Glutamatergic neuron (in vitro differentiated cells): ENCODE measurements around the gene ASPA. TPM values are rescaled to one million over a fixed set of nuclear protein-coding genes. Genes with fewer than 3 reads are reported as not detected.

ENCODE experiments used
- DNase-seq: peaks from one replicate; pipeline ENCODE4 v3.0.0; 2022
- H3K27ac Mint-ChIP-seq: one replicate; pipeline ENCODE4 v1.8.0; 2020; ENCODE audit warnings: mild to moderate bottlenecking, mixed read lengths, inconsistent platforms; ENCODE audit not compliant: unreplicated experiment
- H3K27me3 Mint-ChIP-seq: one replicate; pipeline ENCODE4 v1.8.0; 2020; ENCODE audit warnings: mild to moderate bottlenecking, moderate library complexity, mixed read lengths, inconsistent platforms; ENCODE audit not compliant: unreplicated experiment
- H3K36me3 Mint-ChIP-seq: one replicate; pipeline ENCODE4 v1.8.0; 2020; ENCODE audit warnings: mild to moderate bottlenecking, mixed read lengths, inconsistent platforms; ENCODE audit not compliant: unreplicated experiment
- H3K4me1 Mint-ChIP-seq: one replicate; pipeline ENCODE4 v1.8.0; 2020; ENCODE audit warnings: mild to moderate bottlenecking, low read depth, mixed read lengths, inconsistent platforms; ENCODE audit not compliant: unreplicated experiment
- H3K4me3 Mint-ChIP-seq: one replicate; pipeline ENCODE4 v1.8.0; 2020; ENCODE audit warnings: mild to moderate bottlenecking, mixed read lengths, inconsistent platforms; ENCODE audit not compliant: unreplicated experiment
- H3K9me3 Mint-ChIP-seq: one replicate; pipeline ENCODE4 v1.8.0; 2020; ENCODE audit warnings: mild to moderate bottlenecking, moderate library complexity, mixed read lengths, inconsistent platforms; ENCODE audit not compliant: unreplicated experiment
- total RNA-seq: library from RNA; stranded (reverse); fragmentation: NEBNext Ultra II Directional; extraction: Animal tissue kit (Norgen Biotek cat#: 25700); gene quantifications from one replicate; pipeline ENCODE4 v1.2.1, GENCODE V29; 2021; ENCODE audit not compliant: unreplicated experiment
- TF ChIP-seq, protein P1 (sequence below): fragments of 200-600 bp; sonication (generic); IDR thresholded peaks from one replicate; pipeline ENCODE4 v1.5.0; 2021; ENCODE audit not compliant: partially characterized antibody, unreplicated experiment

Gene ASPA
- total RNA-seq, 1 donor from 2014 or later: not detected

DNA sequence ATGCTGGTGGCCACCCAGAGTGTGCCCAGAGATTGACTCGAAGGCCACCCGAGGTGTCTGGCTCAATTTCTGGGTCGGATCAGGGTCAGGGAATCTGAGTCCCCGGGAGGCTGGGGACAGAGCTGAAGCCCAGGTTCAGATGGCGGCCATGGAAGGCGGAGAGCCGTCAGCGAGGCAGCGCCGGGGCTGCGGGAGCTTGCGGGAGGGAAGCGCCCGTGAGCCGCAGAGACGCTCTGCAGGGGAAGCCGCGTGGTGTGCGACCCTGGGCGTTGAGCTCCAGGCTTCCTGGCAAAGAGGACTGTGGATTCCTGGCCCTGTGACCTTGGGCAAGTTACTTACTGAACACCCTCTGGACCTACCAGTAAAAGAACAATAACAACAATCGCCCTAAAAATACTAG is 3.7 kb upstream of the ASPA start:
- TF ChIP-seq, protein P1, sequence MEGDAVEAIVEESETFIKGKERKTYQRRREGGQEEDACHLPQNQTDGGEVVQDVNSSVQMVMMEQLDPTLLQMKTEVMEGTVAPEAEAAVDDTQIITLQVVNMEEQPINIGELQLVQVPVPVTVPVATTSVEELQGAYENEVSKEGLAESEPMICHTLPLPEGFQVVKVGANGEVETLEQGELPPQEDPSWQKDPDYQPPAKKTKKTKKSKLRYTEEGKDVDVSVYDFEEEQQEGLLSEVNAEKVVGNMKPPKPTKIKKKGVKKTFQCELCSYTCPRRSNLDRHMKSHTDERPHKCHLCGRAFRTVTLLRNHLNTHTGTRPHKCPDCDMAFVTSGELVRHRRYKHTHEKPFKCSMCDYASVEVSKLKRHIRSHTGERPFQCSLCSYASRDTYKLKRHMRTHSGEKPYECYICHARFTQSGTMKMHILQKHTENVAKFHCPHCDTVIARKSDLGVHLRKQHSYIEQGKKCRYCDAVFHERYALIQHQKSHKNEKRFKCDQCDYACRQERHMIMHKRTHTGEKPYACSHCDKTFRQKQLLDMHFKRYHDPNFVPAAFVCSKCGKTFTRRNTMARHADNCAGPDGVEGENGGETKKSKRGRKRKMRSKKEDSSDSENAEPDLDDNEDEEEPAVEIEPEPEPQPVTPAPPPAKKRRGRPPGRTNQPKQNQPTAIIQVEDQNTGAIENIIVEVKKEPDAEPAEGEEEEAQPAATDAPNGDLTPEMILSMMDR: no peak
- peaks cover 2% of the 10 kb centered on the region for H3K9me3 Mint-ChIP-seq
- no peaks in the 10 kb centered on the region for H3K27me3 Mint-ChIP-seq
- H3K36me3 Mint-ChIP-seq: no peaks in the 10 kb centered on the region
- DNase-seq: no peak
- H3K27ac Mint-ChIP-seq: no peak overlapping the region
- peaks cover 6% of the 10 kb centered on the region for H3K4me1 Mint-ChIP-seq
- no peak overlapping the region for H3K4me3 Mint-ChIP-seq

DNA sequence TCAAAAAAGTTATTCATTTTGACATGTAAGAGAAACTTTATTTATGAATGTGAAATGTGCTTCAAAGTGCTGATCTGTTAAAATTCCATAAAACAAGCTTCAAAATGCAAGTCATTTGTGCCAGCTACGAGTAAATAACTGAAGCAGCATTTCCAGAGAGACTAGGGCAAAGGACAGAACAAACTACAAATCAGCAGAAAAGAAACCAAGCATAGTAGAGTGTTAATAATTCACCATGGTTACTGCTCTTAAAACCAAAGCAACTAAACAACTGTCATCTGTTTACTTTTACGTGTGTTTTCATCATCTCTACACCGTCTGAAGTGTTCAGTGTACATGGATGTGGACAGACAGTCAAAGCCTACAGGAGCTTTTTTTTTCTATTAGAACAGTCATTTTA is 1.6 kb upstream of the ASPA start:
- Mint-ChIP-seq H3K27ac (no peak overlapping the region), H3K4me3 (no peak overlapping the region), H3K4me1 (peaks cover 6% of the 10 kb centered on the region), H3K27me3 (no peaks in the 10 kb centered on the region), H3K9me3 (peaks cover 2% of the 10 kb centered on the region), H3K36me3 (no peaks in the 10 kb centered on the region)
- TF ChIP-seq, protein P1: no peak
- no peak for DNase-seq

DNA sequence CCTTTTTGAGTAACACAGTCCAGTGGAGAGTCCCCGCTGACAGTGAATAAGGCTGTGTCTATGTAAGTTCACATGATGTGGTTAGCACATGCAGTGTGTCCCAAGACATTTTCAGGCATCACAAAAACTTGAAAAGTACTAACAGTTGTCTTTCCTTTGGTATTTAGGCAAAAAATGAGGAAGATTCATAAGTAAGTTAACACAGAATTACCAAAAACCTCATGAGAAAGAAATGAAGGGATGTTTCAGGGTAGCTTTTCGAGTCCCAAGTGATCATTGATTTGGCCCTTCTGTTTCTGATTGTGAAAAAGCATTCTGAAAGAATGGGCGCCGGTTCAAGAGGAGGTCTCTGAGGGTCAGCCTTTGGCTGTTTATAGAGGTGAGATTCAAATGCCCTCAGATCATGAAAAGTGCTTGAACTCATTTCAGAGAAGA is 529 bp upstream of the ASPA start:
- no peaks in the 10 kb centered on the region for H3K36me3 Mint-ChIP-seq
- H3K27ac Mint-ChIP-seq: peak overlapping the region; percentile 33
- TF ChIP-seq, protein P1: no peak
- no peak for DNase-seq
- peaks cover 6% of the 10 kb centered on the region for H3K4me1 Mint-ChIP-seq
- no peaks in the 10 kb centered on the region for H3K27me3 Mint-ChIP-seq
- no peak overlapping the region for H3K4me3 Mint-ChIP-seq
- H3K9me3 Mint-ChIP-seq: peaks cover 2% of the 10 kb centered on the region

DNA sequence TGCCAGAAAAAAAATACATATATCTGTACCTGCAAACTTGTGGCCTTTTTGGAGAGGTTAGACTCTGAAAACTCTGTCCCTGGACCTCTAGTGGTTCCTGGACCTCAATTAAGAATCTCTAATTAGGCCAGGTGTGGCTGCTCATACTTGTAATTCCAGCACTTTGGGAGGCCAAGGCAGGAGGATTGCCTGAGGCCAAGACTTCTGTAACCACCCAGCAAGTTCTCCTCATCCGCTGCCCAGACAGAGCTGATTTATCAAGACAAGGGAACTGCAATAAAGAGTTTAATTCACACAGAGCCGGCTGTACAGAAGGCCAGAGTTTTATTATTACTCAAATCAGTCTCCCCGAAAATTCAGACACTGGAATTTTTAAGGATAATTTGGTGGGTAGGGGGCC is 4.2 kb downstream of the ASPA start:
- Mint-ChIP-seq H3K36me3 (no peaks in the 10 kb centered on the region), H3K27ac (no peak overlapping the region), H3K9me3 (peaks cover 2% of the 10 kb centered on the region), H3K27me3 (no peaks in the 10 kb centered on the region), H3K4me3 (no peak overlapping the region), H3K4me1 (peaks cover 5% of the 10 kb centered on the region)
- DNase-seq: no peak
- TF ChIP-seq, protein P1: no peak

DNA sequence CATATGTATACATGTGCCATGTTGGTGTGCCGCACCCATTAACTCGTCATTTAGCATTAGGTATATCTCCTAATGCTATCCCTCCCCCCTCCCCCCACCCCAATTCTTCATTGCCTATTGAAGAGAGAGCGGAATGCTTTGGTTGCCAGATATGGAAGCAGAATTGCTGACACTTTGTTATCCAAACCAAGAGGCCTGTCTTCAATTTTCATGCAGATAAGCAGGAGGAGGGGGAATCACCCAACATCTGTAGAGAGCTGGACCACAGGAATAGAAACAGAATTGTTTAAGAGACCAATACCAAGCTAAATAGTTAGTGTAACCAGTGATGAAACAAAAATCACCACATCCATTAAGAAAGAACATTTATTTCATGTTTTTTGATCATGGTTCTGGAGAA is 7.1 kb downstream of the ASPA start:
- Mint-ChIP-seq H3K27me3 (no peaks in the 10 kb centered on the region), H3K27ac (no peak overlapping the region), H3K4me3 (no peak overlapping the region), H3K9me3 (no peaks in the 10 kb centered on the region), H3K4me1 (no peaks in the 10 kb centered on the region), H3K36me3 (no peaks in the 10 kb centered on the region)
- TF ChIP-seq, protein P1: no peak
- no peak for DNase-seq
